NCI-H460 (cell line): Measurements from ENCODE around the gene RGMB. TPM values are rescaled to one million over a fixed set of nuclear protein-coding genes. Genes with fewer than 3 reads are reported as not detected.
A peak's percentile ranks its signal among the peaks of the same experiment; 100 is the strongest.

ENCODE experiments used
- DNase-seq: peaks from one replicate; pipeline ENCODE4 v3.0.0-alpha.2; 2016; ENCODE audit warnings: low read depth; ENCODE audit errors: extremely low read depth
- total RNA-seq: library from RNA; depleted of rRNA; stranded (reverse); fragments of >200 nt; shearing (Covaris generic); gene quantifications from 2 replicates; pipeline ENCODE4 v1.2.3, GENCODE V29; 2014

RGMB gene
- total RNA-seq, 1 experiment from 2014 or later, result 27.5 TPM

DNA sequence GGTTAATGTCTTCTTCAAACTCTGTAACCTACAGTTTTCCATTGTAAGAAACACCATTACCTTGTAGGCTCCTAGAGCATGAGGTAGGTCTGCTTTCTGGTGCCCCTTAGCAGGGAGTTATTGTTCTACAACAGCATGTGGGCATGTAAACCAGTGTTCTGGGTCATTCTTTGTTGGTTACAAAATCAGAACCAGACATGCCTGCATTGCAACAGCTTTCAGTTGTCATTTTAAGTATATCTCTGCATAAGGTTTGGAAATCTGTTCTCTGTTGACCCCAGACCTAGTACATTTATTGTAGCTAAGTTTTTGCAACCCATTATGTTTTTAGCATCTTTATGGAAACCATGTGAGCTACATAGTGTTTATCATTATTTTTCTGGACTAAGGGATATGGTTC is 10.9 kb downstream of the RGMB start:
- no peak for DNase-seq

DNA sequence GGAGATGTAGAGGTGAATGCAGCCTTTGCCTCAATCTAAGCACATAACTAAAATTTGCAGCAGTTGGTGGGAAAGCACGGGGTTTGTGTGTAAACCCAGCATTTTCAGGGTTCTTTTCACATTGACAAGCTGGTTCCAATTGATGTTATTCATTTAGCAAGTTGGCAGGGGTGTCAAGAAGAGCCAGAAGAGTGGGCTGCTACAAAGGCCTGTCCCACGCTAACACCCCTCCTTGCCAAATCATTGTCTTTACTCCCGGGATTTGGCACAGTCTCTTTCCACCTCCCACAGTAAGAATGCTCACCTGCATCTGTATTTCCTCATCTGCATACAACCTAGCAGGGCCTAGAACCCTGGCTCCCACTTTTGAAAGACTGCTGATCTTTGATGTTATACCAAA is 11.8 kb downstream of the RGMB start:
- no peak for DNase-seq

DNA sequence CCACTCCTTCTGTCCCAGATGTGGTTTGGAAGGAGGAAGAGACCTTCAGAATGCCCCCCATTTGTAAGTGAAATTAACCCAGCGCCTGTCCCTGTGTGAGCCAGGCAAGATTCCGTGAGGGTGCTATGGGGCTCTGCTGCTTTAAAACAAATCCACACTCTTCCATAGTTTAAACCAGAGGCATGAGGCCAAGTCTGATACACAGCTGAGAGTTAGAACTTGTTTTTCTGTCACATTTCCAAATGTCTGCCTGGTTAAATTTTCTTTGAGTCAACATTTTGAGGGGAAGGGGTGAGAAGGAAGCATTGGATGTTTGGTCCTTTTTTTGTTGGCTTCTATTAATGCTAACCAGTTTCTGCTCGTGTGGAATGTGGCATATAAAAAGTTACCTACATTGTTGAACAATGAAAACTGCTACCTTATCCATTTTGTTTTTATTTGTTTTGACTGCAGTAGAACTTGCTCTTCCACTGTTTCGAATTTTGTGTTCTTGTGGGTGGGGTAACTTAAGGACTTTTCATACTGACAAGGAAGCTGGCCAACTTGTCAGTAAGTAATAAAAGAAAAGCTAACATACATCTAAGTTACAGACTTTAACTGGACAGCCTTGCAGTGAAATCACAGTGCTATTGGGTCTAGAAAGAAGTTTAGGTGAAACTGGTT is 12.9 kb downstream of the RGMB start:
- no peak for DNase-seq

DNA sequence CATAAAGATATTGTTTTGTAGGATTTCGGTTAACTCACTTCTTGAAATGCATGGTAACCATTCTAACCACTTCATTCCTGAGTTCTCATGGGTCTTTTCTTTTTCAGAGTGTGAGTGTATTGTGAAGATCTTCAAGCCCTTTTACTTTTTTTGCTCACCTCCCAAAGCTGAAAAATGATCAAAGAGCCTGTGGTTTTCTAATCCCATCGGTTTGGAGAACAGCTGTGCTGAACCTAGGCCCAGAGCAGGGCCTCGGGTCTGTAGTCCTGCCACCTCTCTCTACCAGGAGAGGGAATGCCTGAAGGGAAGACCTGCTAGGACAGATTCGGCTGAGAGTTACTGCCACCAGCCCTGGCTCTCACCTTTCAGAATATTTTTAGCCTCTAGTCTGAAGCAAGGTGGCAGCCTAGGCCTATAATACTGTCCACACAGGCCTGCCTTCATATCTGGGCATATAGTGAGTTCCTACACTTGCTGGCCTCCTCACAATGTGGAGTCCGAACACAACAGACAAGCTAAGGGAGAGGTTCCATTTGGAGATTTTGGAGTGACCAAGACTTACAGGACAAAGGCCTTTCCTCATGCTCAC is 13.8 kb downstream of the RGMB start:
- no peak for DNase-seq

DNA sequence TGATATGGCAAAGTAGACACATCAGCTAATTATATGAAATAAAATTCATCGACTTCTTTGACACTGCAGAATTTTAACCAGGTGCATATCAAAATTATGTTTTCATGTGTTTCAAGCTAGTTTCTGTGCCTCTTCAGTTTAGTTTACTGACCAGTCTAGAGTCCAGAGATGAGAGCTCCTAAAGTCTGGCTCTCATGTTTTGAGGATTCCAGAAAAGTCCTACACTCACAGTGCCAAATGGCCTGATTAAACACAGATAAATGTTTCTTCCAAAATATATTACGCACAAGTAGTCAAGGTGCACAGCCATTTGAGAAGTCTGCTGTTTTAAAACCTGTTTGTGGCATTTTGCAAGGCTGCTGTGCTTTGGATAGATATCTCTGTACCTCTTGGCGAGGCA is 15.6 kb downstream of the RGMB start:
- no peak for DNase-seq

DNA sequence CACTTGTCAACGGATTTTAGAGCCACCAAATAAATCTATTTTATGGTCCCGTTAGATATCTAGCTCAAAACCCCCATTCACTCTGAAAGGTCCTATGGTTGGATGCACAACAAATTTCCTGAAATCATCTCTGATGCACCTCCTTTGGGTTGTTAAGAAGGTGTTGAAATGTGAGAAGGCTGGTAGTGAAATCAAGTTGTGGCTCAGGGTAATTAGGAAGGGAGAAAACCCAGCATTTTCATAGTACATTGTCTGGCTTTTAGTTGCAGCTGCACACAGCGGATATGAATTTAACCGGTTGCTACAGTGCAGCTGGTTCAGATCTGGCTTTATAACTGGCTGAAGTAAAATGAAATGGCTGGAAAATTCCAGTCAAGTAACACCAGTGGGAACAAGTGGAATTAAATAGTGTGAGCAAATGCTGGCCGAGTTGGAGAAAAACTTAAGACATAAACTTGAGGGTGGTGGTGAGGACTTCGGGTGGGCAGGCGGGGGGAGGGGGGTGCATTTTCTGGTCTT is 17.6 kb downstream of the RGMB start:
- no peak for DNase-seq

DNA sequence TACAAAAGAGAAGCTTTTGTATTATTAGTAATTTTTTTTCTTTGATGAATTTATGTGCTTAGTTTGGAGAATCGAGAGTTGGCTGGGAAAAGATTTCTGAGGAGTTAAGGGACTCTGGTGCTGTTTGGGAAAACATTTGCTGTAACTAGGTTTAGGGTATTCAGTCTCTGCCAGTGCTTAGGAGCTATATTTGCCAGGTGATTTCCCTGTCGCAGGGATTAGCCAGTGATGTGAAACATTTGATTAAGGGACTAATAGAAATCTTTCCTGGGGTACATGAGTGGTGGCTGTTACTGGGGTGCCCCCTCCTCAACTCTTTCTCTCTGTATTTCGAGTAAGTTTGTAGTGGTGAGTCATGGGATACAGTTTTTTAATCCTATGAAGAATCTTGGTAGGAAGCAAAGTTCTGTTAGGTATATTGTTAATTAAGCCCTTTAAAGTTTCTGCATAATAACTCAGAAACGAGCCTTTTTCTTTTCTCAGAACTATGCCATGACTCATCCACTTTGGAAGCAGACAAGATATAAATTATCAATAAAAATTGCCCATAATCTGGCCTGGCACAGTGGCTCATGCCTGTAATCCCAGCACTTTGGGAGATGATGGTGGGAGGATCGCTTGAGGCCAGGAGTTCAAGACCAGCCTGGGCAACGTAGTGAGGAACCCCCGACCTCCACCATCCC is 18.6 kb downstream of the RGMB start:
- no peak for DNase-seq

DNA sequence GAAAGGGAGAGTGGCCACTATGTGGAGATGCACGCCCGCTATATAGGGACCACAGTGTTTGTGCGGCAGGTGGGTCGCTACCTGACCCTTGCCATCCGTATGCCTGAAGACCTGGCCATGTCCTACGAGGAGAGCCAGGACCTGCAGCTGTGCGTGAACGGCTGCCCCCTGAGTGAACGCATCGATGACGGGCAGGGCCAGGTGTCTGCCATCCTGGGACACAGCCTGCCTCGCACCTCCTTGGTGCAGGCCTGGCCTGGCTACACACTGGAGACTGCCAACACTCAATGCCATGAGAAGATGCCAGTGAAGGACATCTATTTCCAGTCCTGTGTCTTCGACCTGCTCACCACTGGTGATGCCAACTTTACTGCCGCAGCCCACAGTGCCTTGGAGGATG is 19.8 kb downstream of the RGMB start:
- no peak for DNase-seq

DNA sequence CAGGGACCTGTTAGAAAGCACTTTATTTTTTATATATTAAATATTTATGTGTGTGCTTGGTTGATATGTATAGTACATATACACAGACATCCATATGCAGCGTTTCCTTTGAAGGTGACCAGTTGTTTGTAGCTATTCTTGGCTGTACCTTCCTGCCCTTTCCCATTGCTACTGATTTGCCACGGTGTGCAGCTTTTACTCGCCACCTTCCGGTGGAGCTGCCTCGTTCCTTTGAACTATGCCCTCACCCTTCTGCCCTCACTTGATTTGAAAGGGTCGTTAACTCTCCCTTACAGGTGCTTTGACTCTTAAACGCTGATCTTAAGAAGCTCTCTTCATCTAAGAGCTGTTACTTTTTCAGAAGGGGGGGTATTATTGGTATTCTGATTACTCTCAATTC is 20.5 kb downstream of the RGMB start:
- no peak for DNase-seq

DNA sequence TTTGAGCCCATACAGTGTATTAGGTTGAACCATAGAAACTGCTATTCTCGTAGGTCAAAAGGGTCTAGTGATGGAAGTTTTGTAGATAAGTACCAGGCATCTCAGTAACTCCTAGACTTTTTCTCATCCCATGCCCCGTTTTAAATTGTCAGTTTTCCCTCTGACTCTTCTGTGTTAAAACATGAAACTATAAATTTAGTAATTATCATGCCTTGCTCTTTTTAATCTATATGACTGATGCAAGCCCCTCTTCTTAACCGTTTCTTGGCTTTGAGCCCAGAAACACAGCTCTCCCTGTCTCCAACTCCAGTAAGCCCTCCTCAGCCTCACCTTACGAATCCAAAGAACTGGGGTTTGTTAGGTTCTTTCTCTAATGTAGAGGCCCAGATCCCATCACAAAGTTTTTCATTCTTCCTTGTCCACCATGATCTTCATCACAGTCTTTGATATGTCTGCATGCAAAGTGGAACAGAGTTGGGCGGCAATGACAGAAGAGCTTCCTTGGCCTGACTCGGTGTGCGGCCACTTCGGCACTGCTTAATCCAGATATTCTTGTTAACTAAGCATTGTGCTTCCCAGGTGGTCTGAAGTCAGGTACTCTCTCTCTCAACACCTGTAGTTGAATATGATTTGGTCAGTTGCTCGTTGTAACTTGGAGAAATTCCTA is 21.1 kb downstream of the RGMB start:
- DNase-seq, result no peak

DNA sequence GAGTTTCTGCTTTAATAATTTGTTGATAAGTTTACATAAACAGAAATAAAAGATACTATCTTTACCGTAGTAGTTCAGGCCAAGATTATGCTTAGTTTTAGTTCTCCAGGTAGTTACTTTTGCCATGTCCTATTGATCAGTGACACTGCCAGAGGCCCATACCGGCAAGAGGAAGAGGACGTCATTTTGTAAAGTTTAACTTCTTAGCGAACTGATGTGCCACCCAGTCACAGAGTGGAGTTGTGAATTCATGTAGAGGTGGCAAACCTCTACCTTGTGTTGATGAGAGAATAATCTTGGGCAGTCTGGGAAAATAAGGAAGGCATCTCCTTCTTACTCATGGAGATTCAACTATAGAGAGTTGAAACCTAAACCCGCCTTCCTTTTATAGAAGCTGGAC is 21.8 kb downstream of the RGMB start:
- no peak for DNase-seq

DNA sequence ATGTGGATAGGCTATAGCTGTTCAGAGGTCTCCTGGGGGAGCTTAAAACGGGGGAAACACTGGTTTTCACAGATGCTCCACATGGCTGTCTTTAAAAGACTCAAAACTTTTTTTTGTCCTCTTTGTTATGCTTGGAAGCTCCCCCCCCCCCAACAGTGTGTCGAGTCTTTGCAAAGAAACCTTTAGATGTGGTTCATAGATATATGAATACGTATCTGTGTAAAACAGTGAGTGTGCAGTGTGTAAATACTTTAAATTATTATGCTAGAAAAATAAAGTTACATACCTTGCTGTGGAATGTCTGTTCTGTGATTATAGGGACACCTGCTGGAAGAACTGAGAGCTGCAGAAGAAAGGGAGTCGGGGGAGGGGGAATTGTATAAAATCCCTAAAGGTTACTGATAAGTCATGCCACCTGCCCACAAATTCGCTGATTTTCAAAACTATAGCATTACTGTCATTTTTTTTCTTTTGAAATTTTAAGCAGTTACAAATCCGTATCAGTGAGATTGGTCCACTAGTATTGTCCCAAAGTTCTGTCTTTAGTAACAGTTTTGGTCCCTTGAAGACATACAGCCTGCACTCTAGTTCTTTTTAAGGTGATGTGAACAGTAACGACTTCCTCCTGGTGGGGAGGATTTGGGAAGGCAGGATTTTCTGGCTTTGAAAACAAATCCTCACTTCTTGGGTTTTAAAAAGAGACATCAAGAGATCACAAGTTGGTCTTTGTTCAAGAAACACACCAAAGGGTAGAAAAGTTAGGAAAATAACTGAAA is 22.9 kb downstream of the RGMB start:
- DNase-seq, result peak; percentile 69

DNA sequence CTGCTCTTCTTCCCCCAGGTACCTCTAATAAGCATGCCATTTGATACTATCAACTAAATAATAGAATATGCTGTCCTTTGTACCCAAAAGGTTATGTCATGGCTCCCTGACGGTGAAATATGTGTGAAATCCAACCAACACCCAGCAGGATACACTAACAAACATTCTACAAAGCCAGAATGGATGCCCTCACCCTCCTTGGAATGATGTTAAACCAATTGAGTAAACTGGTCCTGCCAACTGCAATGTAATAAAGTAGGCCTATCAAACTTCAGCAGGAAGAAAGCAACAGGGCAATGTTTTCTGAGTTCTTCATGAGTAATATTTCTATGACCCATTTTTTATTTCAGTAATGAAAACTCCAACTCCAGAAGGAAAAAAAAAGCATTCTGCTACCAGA is 24.9 kb downstream of the RGMB start:
- DNase-seq, result no peak

DNA sequence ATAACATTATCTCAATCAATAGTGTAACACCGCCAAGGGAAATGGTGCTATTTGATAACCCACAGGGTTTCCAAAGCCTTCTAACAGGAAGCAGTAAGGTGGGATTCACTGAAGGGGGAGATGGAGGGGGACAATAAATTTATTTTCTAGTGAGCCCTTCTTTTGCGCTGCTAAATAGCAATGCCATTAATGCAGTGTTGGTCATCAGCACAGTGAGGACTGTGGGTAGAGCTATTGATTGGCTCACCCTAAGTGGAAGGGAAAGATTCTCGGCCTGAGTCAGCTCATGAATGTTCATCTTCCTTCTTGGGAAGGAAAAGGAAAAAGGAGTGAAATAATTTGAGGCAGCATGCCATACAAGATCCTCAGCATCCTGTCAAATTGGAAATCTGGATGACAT is 25.4 kb downstream of the RGMB start:
- DNase-seq, result no peak

DNA sequence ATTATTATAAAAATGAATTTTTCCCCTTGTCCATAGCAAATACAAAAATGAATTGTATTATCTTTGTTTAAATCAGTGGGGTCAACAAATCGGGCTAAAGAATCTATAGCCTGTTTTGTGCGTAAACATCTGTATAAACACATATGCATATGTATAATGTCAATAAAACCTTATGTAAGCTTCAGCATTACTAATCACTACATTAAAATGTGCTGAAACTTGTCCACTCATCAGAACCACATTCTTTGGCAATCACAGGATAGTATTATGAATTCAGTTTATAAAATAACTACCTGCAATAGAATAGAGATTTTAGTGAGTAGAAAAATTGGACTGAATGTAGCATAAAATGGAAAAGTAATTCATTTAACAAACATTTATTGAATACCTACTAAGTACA is 30.6 kb downstream of the RGMB start:
- DNase-seq, result no peak

DNA sequence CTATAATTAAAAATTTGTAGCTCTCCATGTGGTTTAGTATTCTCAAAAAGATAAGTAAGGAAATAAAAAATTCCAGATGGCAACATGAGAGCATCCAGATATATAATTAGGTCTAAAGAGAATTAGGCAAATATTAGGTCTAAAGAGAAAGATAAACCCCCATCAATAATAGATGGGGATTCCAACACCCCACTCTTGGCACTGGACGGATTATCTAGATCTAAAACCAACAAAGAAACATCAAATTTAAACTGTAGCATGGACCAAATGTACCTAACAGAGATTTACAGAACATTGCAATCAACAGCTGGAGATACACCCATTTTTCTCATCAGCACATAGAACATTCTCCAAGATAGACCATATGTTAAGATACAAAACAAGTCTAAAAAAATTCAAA is 31.6 kb downstream of the RGMB start:
- DNase-seq, result no peak

DNA sequence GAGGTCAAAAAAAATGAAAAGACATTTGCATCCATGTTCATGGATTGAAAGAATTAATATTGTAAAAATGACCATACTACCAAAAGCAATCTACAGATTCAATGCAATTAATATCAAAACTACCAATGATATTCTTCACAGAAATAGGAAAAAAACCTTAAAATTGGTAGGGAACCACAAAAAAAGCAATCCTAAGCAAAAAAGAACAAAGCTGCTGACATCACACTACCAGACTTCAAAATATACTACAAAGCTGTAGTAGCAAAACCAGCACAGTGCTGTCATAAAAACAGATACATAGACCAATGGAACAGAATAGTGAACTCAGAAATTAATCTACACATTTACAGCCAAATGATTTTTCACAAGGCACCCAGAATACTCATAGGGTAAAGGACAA is 34.3 kb downstream of the RGMB start:
- DNase-seq, result no peak

DNA sequence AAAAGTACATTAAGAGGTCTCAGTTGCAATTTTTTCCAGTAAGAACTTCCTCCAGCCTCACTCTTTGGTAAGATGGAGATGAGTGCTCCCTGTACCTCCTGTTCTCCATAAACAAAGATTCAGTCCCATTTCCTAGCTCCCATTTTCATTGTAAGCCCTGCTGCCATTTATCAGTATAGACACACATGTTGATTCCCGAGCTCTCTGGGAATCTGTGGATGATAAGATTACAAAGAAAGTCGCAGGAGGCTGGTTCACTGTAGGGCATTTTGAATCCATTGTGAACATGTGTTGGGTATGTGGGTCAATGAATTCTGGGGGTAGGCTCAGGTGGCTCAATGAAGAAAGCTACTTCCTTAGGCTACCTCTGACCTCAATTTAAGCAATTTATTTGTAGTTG is 36.7 kb downstream of the RGMB start:
- no peak for DNase-seq

DNA sequence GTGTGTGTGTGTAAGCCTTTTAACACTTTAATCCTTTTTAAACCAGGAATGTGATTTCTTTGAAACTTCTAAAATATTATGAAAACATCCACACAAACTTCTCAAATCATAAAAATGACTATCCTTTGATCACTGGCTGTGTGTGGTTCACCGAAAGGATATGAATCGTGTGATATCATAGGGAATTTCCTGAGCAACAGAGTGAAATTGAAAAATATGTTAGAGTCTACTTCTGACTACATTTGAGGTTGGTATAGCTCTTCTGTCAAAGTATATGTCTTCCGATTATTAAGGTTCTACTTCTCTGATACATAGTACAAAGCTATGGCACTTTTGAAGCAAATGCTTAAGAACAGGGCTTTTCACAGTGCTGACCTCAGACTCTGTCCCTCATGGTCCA is 40.3 kb downstream of the RGMB start:
- DNase-seq, result no peak

DNA sequence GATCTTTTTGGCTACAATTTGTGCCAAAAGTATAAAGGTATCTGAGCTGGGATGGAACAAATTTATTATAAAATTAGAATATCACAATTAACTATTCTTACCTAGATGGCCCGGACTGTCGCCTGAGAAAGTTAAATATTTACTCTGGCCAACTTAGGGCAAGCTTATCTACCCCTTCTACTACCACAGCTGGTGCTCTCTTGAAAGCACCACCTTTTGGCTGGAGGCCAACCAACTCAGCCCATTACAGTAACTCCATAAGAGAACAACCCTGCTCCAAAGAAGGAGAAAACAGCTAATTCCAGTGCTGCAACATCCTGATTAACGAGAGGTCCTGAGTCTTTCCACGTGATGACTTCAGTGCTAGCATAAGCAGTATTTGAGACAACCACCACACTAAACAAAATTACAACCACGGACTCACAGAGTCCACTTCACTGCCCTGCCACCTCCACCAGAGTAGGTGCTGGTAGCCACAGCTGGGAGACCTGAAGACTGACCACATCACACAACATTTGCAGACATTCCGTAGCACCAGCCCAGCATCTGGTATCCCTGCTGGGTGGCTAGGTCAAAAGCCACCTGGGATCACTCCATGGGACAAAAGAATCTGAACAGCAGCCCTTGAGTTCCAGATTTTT is 43.2 kb downstream of the RGMB start:
- DNase-seq, result no peak
